CD14-positive monocyte (primary cell): ENCODE measurements around the gene C1orf105. TPM values are rescaled to one million over a fixed set of nuclear protein-coding genes. Genes with fewer than 3 reads are reported as not detected.

Experiments
- DNase-seq, 3 donors: peaks; one replicate each; pipeline ENCODE4 v3.0.0-alpha.2; 2011 to 2022
- H2AFZ ChIP-seq: 2 replicates; pipeline ENCODE4 v1.6.0; 2012; ENCODE audit warnings: mild to moderate bottlenecking, low read depth, low read length, inconsistent platforms; ENCODE audit not compliant: insufficient read depth, poor library complexity, severe bottlenecking
- H3K27ac ChIP-seq, 2 donors: 1 replicate in 1 of 2; 2 replicates in 1 of 2; pipeline ENCODE4 v1.5.1; 2012 to 2013; ENCODE audit warnings: low read length in 2 of 2, control low read depth in 1 of 2, inconsistent platforms in 1 of 2, low read depth in 1 of 2, mild to moderate bottlenecking in 1 of 2
- H3K27me3 ChIP-seq, 2 donors: one replicate each; pipeline versions ENCODE4 v1.6.0 to v1.6.1; 2011 to 2013; ENCODE audit warnings: low read length in 2 of 2; ENCODE audit not compliant: control insufficient read depth in 2 of 2, insufficient read depth in 2 of 2
- H3K36me3 ChIP-seq, 2 donors: replicated peaks in 1 of 2; 1 replicate in 1 of 2; 2 replicates in 1 of 2; pipeline versions ENCODE4 v1.5.1 to v1.6.1; 2012 to 2013; ENCODE audit warnings: low read length in 2 of 2, control low read depth in 1 of 2, inconsistent platforms in 1 of 2, mild to moderate bottlenecking in 1 of 2; ENCODE audit not compliant: insufficient read depth in 2 of 2, control insufficient read depth in 1 of 2
- H3K4me1 ChIP-seq, 2 donors: 1 replicate in 1 of 2; 2 replicates in 1 of 2; pipeline versions ENCODE4 v1.5.1 to v1.6.1; 2012 to 2013; ENCODE audit warnings: low read length in 2 of 2, control low read depth in 1 of 2, inconsistent platforms in 1 of 2, mild to moderate bottlenecking in 1 of 2, moderate library complexity in 1 of 2; ENCODE audit not compliant: insufficient read depth in 2 of 2, control insufficient read depth in 1 of 2
- H3K4me2 ChIP-seq: replicated peaks from 2 replicates; pipeline ENCODE3; 2012; ENCODE audit warnings: low read length, moderate library complexity, mild to moderate bottlenecking; ENCODE audit not compliant: poor library complexity, severe bottlenecking; ENCODE audit errors: extremely low read depth
- H3K4me3 ChIP-seq, 3 experiments: fragments of 200-600 bp in 1 of 3; sonication (generic) in 1 of 3; replicated peaks in 1 of 3; 1 replicate in 2 of 3; 2 replicates in 1 of 3; pipeline ENCODE4 v1.5.1; 2011 to 2013; ENCODE audit warnings: low read length in 3 of 3, mild to moderate bottlenecking in 3 of 3, control low read depth in 2 of 3, low read depth in 2 of 3, inconsistent platforms in 1 of 3, moderate library complexity in 1 of 3
- H3K79me2 ChIP-seq: 2 replicates; pipeline ENCODE4 v1.6.0; 2012; ENCODE audit warnings: mild to moderate bottlenecking, control low read depth, inconsistent platforms, low read length, moderate library complexity; ENCODE audit not compliant: insufficient read depth
- H3K9ac ChIP-seq: 2 replicates; pipeline ENCODE4 v1.6.0; 2017; ENCODE audit warnings: low read length, mild to moderate bottlenecking; ENCODE audit not compliant: insufficient read depth, poor library complexity, severe bottlenecking
- H3K9me3 ChIP-seq, 2 donors: replicated peaks in 1 of 2; 1 replicate in 1 of 2; 2 replicates in 1 of 2; pipeline versions ENCODE4 v1.5.1 to v1.6.1; 2012 to 2013; ENCODE audit warnings: low read length in 2 of 2, control low read depth in 1 of 2; ENCODE audit not compliant: control insufficient read depth in 1 of 2, insufficient read depth in 1 of 2
- H4K20me1 ChIP-seq: 2 replicates; pipeline ENCODE4 v1.6.0; 2012; ENCODE audit warnings: mild to moderate bottlenecking, low read length, control low read depth, moderate library complexity; ENCODE audit not compliant: insufficient read depth
- H3K27ac Mint-ChIP-seq, 7 donors: one replicate each; pipeline ENCODE4 v1.8.0; 2020; ENCODE audit warnings: mild to moderate bottlenecking in 7 of 7, mixed read lengths in 7 of 7, moderate library complexity in 6 of 7, inconsistent platforms in 2 of 7
- H3K27me3 Mint-ChIP-seq, 3 donors: one replicate each; pipeline ENCODE4 v1.8.0; 2021 to 2022; ENCODE audit warnings: low read depth in 3 of 3, mild to moderate bottlenecking in 3 of 3, mixed read lengths in 3 of 3, moderate library complexity in 3 of 3, inconsistent platforms in 1 of 3
- H3K36me3 Mint-ChIP-seq, 2 donors: one replicate each; pipeline ENCODE4 v1.8.0; 2020; ENCODE audit warnings: mixed read lengths in 2 of 2, inconsistent platforms in 1 of 2, mild to moderate bottlenecking in 1 of 2
- H3K4me1 Mint-ChIP-seq: one replicate; pipeline ENCODE4 v1.8.0; 2020; ENCODE audit warnings: mild to moderate bottlenecking, mixed read lengths
- H3K4me3 Mint-ChIP-seq, 2 donors: one replicate each; pipeline ENCODE4 v1.8.0; 2020; ENCODE audit warnings: mild to moderate bottlenecking in 2 of 2, mixed read lengths in 2 of 2, moderate library complexity in 1 of 2
- H3K9me3 Mint-ChIP-seq, 7 donors: one replicate each; pipeline ENCODE4 v1.8.0; 2020 to 2022; ENCODE audit warnings: mixed read lengths in 7 of 7, mild to moderate bottlenecking in 6 of 7, moderate library complexity in 6 of 7, inconsistent platforms in 2 of 7
- WGBS: methylation state at CpG from one replicate; pipeline ENCODE4 v1.1.5; 2013; ENCODE audit warnings: missing lambda C conversion rate; ENCODE audit not compliant: insufficient coverage; 5-methylcytosine and 5-hydroxymethylcytosine counted together
- intact Hi-C, 2 donors: fragments of 100-400 bp; cut with micrococcal nuclease; formaldehyde crosslinking; loops; one replicate each; pipeline versions ENCODE4 v1.15.0 to v1.15.1; 2023
- polyA plus RNA-seq, 3 donors: library from polyadenylated mRNA; depleted of rRNA in 1 of 3; unstranded in 2 of 3; stranded (reverse) in 1 of 3; fragments of 300-500 nt in 2 of 3; fragments of >200 nt in 1 of 3; fragmentation: Illumina TruSeq in 2 of 3; gene quantifications; 1 replicate in 2 of 3; 2 replicates in 1 of 3; pipeline ENCODE4 v1.2.3, GENCODE V29; 2012 to 2021
- TF ChIP-seq, protein P1 (sequence below): fragments of 200-600 bp; IDR thresholded peaks from one replicate; pipeline ENCODE4 v1.8.0; 2022; ENCODE audit warnings: antibody characterized with exemption, mild to moderate bottlenecking

The C1orf105 gene
- polyA plus RNA-seq, 3 donors, result not detected

DNA sequence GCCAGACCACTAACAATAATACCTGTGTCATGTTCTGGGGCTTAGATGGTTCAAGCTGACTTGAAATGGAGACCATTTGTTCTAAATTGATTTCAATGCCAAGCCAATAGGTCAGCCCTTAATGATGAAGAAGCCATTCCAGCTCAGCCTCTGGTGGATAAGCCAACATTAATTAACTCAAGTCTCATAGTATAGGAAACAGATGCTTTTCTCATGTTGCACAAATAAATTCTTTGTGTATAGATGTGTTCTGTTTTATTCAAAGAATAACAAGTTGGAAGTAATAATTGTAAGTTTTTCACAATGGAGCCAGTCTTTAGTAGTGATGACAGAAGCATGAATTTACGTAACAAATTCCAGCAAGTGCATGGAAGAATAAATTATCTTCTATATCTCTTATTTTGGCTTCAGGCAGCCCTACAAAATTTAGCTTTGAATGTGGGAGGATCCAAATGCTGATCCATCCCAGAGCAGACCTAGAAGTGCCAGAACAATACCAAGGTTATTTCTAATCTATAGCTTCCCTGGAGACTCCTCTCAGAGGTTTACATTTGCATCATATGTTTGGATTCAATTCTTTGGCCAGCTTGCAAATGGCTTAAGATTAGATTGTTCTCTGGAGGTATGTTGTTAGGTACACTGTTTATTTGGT, 42.2 kb upstream of the C1orf105 start:
- TF ChIP-seq, protein P1, sequence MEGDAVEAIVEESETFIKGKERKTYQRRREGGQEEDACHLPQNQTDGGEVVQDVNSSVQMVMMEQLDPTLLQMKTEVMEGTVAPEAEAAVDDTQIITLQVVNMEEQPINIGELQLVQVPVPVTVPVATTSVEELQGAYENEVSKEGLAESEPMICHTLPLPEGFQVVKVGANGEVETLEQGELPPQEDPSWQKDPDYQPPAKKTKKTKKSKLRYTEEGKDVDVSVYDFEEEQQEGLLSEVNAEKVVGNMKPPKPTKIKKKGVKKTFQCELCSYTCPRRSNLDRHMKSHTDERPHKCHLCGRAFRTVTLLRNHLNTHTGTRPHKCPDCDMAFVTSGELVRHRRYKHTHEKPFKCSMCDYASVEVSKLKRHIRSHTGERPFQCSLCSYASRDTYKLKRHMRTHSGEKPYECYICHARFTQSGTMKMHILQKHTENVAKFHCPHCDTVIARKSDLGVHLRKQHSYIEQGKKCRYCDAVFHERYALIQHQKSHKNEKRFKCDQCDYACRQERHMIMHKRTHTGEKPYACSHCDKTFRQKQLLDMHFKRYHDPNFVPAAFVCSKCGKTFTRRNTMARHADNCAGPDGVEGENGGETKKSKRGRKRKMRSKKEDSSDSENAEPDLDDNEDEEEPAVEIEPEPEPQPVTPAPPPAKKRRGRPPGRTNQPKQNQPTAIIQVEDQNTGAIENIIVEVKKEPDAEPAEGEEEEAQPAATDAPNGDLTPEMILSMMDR, result no peak
- peaks cover 12% of the 10 kb centered on the region for H3K4me1 Mint-ChIP-seq

DNA sequence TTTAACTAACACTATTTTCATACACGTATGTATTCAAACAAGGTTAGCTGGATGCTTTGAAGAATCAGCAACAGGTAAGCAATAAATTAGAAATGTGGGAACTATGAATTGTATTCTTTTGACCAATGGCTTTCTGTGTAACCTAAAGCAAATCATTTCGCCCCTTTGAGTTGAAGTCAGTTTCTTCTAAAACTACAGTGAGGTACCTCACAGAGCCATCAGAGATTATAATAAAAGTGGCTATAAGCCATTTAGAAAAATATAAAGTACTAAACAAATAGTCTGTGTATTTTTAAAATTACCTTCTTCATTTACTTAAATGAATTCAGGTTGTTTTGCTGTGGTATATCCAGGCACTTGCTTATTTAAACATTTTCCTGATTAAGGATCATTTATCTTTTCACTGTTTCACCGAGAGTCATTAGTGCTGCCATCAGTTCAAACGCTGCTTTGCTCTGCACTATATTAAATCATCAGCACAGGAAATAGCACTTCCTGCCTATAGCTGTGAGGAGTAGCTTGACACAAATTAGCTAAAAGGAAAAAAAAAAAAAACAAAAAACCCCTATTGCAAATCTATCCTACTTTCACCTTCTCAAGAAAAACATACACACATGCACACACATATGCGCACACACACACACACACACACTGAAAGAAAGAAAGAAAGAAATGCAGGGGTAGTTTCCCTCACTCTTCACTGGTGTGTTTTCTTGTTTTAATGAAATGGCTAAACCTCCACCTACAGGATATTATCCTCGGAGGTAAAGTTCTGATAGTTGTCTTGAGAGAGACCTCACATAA, 39.8 kb upstream of the C1orf105 start:
- no peak for DNase-seq
- WGBS, result no CpG with 5 or more reads among the region's 6 CpGs
- Histone ChIP-seq H3K27ac (no peak overlapping the region), H3K36me3 (no peaks in the 10 kb centered on the region), H3K4me3 (no peak overlapping the region), H4K20me1 (no peaks in the 10 kb centered on the region), H3K79me2 (no peaks in the 10 kb centered on the region), H3K4me1 (no peaks in the 10 kb centered on the region), H3K9me3 (no peaks in the 10 kb centered on the region), H3K4me2 (no peak overlapping the region), H3K9ac (no peak overlapping the region), H2AFZ (no peak overlapping the region), H3K27me3 (no peaks in the 10 kb centered on the region)
- H3K27ac Mint-ChIP-seq, result no peak overlapping the region
- no peaks in the 10 kb centered on the region for H3K36me3 Mint-ChIP-seq
- peaks cover 0 to 1% (median 0%) of the 10 kb centered on the region in 3 donors for H3K27me3 Mint-ChIP-seq
- H3K4me3 Mint-ChIP-seq, result no peak overlapping the region
- H3K9me3 Mint-ChIP-seq, result no peaks in the 10 kb centered on the region
- intact Hi-C loops, result no loop called here
- TF ChIP-seq, protein P1, result no peak
- peaks cover 12% of the 10 kb centered on the region for H3K4me1 Mint-ChIP-seq

More for the DNA sequence above, 42.2 kb upstream of the C1orf105 start:
- no peak overlapping the region for H3K27ac ChIP-seq
- intact Hi-C loops, result no loop called here
- Mint-ChIP-seq H3K27ac (no peak overlapping the region), H3K9me3 (no peaks in the 10 kb centered on the region), H3K36me3 (no peaks in the 10 kb centered on the region), H3K4me3 (no peak overlapping the region), H3K27me3 (no peaks in the 10 kb centered on the region)
- no peaks in the 10 kb centered on the region for H3K79me2 ChIP-seq
- no peaks in the 10 kb centered on the region for H3K9me3 ChIP-seq
- no peak overlapping the region for H3K4me2 ChIP-seq
- no peaks in the 10 kb centered on the region for H3K4me1 ChIP-seq
- no peak for DNase-seq
- no peak overlapping the region for H2AFZ ChIP-seq
- WGBS, result no CpG with 5 or more reads among the region's 1 CpG
- H3K4me3 ChIP-seq, result no peak overlapping the region
- H3K27me3 ChIP-seq, result no peaks in the 10 kb centered on the region
- no peak overlapping the region for H3K9ac ChIP-seq
- no peaks in the 10 kb centered on the region for H3K36me3 ChIP-seq
- no peaks in the 10 kb centered on the region for H4K20me1 ChIP-seq
